Endodermal cell (in vitro differentiated cells): ENCODE measurements around the gene EDC4. TPM values are rescaled to one million over a fixed set of nuclear protein-coding genes. Genes with fewer than 3 reads are reported as not detected.

Experiments
- DNase-seq: peaks from one replicate; pipeline ENCODE4 v3.0.0-alpha.2; 2017
- H3K27ac ChIP-seq: 2 replicates; pipeline ENCODE4 v1.5.1; 2013; ENCODE audit warnings: mild to moderate bottlenecking, low read depth, low read length, moderate library complexity
- H3K27me3 ChIP-seq: 2 replicates; pipeline ENCODE4 v1.6.1; 2013; ENCODE audit warnings: mild to moderate bottlenecking, low read length, moderate library complexity; ENCODE audit not compliant: insufficient read depth, control insufficient read depth, poor library complexity, severe bottlenecking
- H3K36me3 ChIP-seq: 2 replicates; pipeline ENCODE4 v1.7.0; 2013; ENCODE audit warnings: mild to moderate bottlenecking, low read length, moderate library complexity; ENCODE audit not compliant: control insufficient read depth, insufficient read depth
- H3K4me1 ChIP-seq: one replicate; pipeline ENCODE4 v1.7.0; 2013; ENCODE audit warnings: low read length; ENCODE audit not compliant: control insufficient read depth, insufficient read depth
- H3K4me3 ChIP-seq: 2 replicates; pipeline ENCODE4 v1.5.1; 2013; ENCODE audit warnings: mild to moderate bottlenecking, low read length, moderate library complexity
- H3K9ac ChIP-seq: 2 replicates; pipeline ENCODE4 v1.6.1; 2013; ENCODE audit warnings: mild to moderate bottlenecking, low read length, moderate library complexity; ENCODE audit not compliant: poor library complexity, severe bottlenecking; ENCODE audit errors: extremely low read depth
- H3K9me3 ChIP-seq: 2 replicates; pipeline ENCODE4 v1.6.1; 2013; ENCODE audit warnings: mild to moderate bottlenecking, low read length, moderate library complexity; ENCODE audit not compliant: control insufficient read depth
- H3K27ac Mint-ChIP-seq: 2 replicates; pipeline ENCODE4 v1.8.0; 2020; ENCODE audit warnings: mixed read lengths
- H3K27me3 Mint-ChIP-seq: 2 replicates; pipeline ENCODE4 v1.8.0; 2021; ENCODE audit warnings: mild to moderate bottlenecking, mixed read lengths; ENCODE audit not compliant: insufficient read depth
- H3K36me3 Mint-ChIP-seq: 2 replicates; pipeline ENCODE4 v1.8.0; 2020; ENCODE audit warnings: low read depth, mixed read lengths
- H3K4me1 Mint-ChIP-seq: 2 replicates; pipeline ENCODE4 v1.8.0; 2020; ENCODE audit warnings: mixed read lengths
- H3K4me3 Mint-ChIP-seq: 2 replicates; pipeline ENCODE4 v1.8.0; 2020; ENCODE audit warnings: mild to moderate bottlenecking, moderate library complexity, mixed read lengths
- H3K9me3 Mint-ChIP-seq: 2 replicates; pipeline ENCODE4 v1.8.0; 2020; ENCODE audit warnings: mild to moderate bottlenecking, mixed read lengths
- WGBS, 2 experiments: methylation state at CpG; one replicate each; pipeline versions ENCODE4 v1.1.5 to v1.1.7; 2013; ENCODE audit warnings: missing lambda C conversion rate in 2 of 2, mixed read lengths in 1 of 2; ENCODE audit not compliant: insufficient coverage in 1 of 2, insufficient read length in 1 of 2; 5-methylcytosine and 5-hydroxymethylcytosine counted together
- total RNA-seq, 2 donors: library from RNA; stranded (reverse); fragmentation: NEBNext Ultra II Directional in 1 of 2; extraction: Animal tissue kit (Norgen Biotek cat#: 25700) in 1 of 2; gene quantifications; 2 replicates in 1 of 2; 3 replicates in 1 of 2; pipeline ENCODE4 v1.2.1, GENCODE V29; 2021
- TF ChIP-seq, protein P1 (sequence below): fragments of 200-600 bp; sonication (generic); conservative IDR thresholded peaks from 2 replicates; pipeline ENCODE4 v1.5.0; 2021; ENCODE audit warnings: antibody characterized with exemption, mild to moderate bottlenecking

Gene EDC4
- total RNA-seq, 2 donors from 2014 or later: 69.2 to 74.3 TPM

DNA sequence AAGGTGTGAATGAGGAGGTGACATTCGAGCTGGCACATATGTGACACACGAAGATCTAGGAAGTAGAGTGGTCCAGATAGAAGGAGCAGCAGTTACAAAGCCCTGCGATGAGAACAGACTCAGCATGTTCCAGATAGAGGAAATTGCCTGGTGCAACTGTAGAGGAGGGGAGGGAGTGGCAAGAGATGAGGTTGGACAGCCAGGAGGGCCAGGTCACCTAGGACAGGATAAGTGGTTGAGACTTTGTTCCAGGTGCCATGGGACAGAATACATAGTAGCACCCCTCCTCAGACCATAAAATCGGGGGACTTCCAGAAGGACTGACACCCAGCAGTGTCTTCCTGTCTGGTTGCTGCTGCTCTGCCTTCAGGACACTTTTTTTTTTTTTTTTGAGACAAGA, 14.4 kb upstream of the EDC4 start:
- Mint-ChIP-seq H3K27ac (peak overlapping the region; percentile 91), H3K27me3 (no peaks in the 10 kb centered on the region), H3K4me1 (peaks cover 47% of the 10 kb centered on the region), H3K9me3 (no peaks in the 10 kb centered on the region), H3K36me3 (peaks cover 35% of the 10 kb centered on the region), H3K4me3 (no peak overlapping the region)
- peaks cover 49% of the 10 kb centered on the region for H3K36me3 ChIP-seq
- peaks cover 22% of the 10 kb centered on the region for H3K4me1 ChIP-seq
- peak overlapping the region; percentile 70 for H3K9ac ChIP-seq
- TF ChIP-seq, protein P1, sequence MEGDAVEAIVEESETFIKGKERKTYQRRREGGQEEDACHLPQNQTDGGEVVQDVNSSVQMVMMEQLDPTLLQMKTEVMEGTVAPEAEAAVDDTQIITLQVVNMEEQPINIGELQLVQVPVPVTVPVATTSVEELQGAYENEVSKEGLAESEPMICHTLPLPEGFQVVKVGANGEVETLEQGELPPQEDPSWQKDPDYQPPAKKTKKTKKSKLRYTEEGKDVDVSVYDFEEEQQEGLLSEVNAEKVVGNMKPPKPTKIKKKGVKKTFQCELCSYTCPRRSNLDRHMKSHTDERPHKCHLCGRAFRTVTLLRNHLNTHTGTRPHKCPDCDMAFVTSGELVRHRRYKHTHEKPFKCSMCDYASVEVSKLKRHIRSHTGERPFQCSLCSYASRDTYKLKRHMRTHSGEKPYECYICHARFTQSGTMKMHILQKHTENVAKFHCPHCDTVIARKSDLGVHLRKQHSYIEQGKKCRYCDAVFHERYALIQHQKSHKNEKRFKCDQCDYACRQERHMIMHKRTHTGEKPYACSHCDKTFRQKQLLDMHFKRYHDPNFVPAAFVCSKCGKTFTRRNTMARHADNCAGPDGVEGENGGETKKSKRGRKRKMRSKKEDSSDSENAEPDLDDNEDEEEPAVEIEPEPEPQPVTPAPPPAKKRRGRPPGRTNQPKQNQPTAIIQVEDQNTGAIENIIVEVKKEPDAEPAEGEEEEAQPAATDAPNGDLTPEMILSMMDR: no peak
- H3K9me3 ChIP-seq: no peaks in the 10 kb centered on the region
- H3K27me3 ChIP-seq: no peaks in the 10 kb centered on the region
- WGBS, 2 experiments: 92 to 96% methylated on average over 3 to 4 of the region's 4 CpGs
- no peak overlapping the region for H3K4me3 ChIP-seq
- no peak overlapping the region for H3K27ac ChIP-seq
- no peak for DNase-seq

DNA sequence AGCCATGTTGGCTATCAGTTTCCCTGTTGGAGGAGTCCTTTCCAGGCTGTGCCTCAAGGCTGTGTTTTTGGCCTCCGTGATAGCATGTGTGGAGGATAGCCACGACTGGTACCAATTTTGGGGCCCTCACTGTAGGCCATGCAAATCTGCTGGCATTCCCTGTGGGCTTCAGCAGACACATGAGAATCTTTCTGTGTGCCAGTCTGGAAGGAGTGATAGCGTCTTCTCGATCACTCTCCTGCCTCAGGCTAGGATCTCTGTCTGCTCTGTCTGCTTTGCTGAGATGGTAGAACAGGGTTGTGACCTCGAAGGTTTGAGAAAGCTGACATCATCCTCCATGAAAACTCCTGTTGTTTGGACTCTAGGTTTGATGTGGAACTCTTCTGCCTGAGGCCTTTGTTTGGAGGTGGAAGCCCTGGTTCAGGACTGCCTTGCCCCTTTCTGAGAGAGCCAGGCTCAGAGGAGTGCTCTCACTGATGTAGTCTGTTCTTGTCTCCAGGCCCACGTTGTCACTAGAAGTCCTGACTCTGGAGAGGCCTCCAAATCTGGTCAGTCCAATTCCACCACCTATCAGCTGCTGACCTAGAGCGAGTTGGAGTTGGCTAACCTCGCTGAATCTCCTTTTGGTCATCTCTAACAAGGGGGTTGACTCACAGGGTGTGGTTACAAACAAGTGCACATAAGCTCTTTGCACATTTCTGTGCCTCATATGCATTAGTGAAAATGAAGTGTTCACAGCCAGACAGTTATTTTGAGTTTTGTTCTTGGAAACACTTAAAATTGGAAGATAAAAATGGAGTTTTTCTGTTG, 12.1 kb upstream of the EDC4 start:
- WGBS, 2 experiments: 96 to 98% methylated on average over 7 to 8 of the region's 8 CpGs

DNA sequence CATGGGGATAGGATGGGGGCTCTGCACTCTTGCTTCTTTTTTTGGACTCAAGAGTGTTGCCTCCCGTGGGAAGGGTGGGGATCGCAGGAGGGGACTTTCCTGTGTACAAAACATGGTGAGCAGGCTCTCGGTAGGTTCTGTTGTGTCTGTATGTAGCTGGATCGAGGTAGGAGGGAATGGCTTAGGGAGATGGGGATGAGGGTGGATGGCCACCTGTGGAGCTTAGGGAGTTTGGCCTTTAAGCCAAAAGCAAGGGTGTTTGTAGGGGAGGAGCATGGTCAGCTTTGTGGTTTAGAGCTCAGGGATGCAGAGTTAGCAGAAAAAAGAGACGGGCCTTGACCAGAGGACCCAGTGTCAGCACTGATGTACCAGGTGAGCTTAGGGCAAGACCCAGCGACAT, 11.0 kb upstream of the EDC4 start:
- H3K4me3 Mint-ChIP-seq: no peak overlapping the region
- no peaks in the 10 kb centered on the region for H3K27me3 Mint-ChIP-seq
- Histone ChIP-seq H3K4me3 (no peak overlapping the region), H3K4me1 (peaks cover 9% of the 10 kb centered on the region), H3K9ac (no peak overlapping the region), H3K36me3 (peaks cover 70% of the 10 kb centered on the region), H3K27ac (no peak overlapping the region), H3K9me3 (no peaks in the 10 kb centered on the region), H3K27me3 (no peaks in the 10 kb centered on the region)
- DNase-seq: no peak
- 96 to 97% methylated on average over 6 of the region's 6 CpGs for WGBS, 2 experiments
- no peaks in the 10 kb centered on the region for H3K9me3 Mint-ChIP-seq
- H3K27ac Mint-ChIP-seq: peak overlapping the region; percentile 39
- TF ChIP-seq, protein P1: no peak
- H3K4me1 Mint-ChIP-seq: peaks cover 32% of the 10 kb centered on the region
- H3K36me3 Mint-ChIP-seq: peaks cover 47% of the 10 kb centered on the region

More for the DNA sequence above, 12.1 kb upstream of the EDC4 start:
- H3K27me3 Mint-ChIP-seq: no peaks in the 10 kb centered on the region
- H3K4me3 Mint-ChIP-seq: no peak overlapping the region
- H3K9me3 ChIP-seq: no peaks in the 10 kb centered on the region
- peak overlapping the region; percentile 30 for H3K27ac Mint-ChIP-seq
- peaks cover 39% of the 10 kb centered on the region for H3K36me3 Mint-ChIP-seq
- H3K9me3 Mint-ChIP-seq: no peaks in the 10 kb centered on the region
- no peak overlapping the region for H3K9ac ChIP-seq
- TF ChIP-seq, protein P1: no peak
- no peak overlapping the region for H3K4me3 ChIP-seq
- H3K4me1 ChIP-seq: peaks cover 15% of the 10 kb centered on the region
- H3K36me3 ChIP-seq: peaks cover 59% of the 10 kb centered on the region
- no peak overlapping the region for H3K27ac ChIP-seq
- DNase-seq: no peak
- peaks cover 38% of the 10 kb centered on the region for H3K4me1 Mint-ChIP-seq
- no peaks in the 10 kb centered on the region for H3K27me3 ChIP-seq
